ENCODE results near the gene SPOCK2.

Gene SPOCK2

DNA sequence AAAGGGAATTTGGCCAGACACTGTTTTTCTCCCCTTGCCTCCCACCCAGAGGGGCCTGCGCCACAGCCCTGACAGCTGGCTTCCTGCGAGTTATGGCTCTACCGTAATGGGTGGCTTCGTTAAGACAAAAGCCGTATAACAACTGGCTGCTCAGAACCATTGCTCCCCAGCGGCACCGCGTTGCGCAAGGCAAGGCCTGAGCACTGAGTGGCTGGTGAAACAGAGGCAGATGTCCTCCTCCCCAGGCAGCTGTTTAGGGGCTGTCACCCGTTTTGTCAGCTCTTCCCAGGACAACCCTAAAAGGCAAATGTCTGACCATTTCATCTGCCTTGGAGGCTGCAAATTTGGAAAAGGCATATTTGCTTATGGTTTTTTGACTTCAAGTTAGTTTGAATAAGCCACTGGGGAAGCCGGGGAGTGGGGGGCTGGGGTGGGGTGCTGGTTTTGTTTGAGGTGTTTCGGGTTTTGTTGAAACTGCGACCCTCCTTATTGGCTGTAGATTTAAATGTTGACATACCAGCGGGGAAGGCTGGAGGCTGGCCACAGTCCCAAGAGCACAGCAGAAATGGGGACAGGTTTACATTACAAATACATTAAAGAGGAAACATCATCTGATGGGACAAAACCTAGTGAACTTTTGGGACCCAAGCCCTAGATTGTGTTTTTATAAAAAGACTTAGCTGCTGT lies 681 bp upstream of the SPOCK2 start:
- DNase-seq (ENCODE audit: low spot score): no peak

DNA sequence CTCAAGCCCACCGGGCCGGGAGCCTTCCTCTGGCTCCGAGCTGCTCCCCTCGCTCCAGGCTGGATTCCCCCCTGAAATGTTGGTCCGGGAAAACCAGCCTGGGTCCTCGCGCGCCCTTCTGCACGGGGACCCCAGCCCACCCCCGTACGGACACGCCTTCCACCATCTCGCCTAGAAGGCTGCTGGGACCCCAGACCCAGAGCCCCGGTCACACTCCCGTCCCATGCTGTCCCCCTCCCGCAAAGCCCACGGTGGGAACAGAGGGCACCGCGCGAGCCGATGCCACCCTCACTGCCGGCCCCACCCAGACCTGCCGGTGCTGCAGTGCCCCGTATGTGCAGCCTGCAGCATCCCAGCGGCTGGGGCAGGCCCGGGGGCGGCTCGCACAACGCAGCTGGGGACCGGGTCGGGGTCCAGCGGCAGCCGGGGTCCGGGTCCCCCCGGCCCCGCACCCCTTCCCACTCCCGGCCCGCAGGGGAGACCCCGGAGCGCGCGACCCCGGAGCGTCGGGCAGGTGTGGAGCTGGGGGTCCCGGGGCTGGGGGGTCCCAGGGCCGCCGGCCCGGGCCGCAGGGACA lies 871 bp downstream of the SPOCK2 start:
- no peak for DNase-seq (ENCODE audit: low spot score)

DNA sequence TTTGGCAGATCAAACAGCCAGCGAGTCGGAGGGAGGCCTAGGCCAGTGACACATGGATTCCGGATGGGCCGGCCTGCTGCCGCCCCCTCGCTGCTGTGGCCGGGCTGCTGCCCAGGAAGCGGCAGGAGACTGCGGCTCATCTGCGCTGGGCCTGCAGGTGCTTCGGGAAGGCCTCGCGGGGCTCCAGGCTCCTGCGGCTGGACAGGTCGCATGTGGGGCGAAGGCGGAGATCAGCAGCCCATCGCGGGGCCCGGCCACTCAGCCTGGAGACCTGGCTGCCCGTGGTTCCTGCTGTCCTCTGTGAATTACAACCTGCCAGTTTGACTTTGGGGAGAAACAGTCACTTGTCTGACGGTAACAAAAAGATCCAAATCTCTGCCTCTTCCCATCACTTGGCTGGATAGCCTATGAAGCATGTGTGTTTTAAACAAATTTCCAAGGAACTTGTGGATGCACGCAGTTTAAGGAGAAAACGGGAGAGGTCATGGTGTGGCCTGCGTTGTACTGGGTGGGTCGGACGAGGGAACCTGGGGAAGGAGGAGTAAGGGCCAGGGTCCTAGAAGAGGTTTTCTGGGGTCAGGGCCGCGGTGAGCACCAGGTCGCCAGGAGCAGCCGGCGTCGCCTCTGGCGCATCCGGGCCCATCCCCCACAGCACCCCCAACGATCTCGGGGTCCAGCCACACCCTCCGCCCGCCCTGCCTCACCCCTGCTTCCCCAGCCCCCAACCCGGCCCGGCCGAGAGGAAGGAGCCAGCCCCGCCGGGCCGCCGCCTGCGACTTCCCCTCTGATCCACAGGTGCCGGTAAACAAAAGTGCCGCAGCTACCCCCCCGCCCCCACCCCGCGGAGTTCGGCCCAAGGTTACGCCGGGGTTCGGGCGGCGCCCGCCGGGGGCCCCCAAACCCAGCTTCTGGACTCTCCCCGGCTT lies 1.6 kb downstream of the SPOCK2 start:
- no peak for DNase-seq (ENCODE audit: low spot score)

DNA sequence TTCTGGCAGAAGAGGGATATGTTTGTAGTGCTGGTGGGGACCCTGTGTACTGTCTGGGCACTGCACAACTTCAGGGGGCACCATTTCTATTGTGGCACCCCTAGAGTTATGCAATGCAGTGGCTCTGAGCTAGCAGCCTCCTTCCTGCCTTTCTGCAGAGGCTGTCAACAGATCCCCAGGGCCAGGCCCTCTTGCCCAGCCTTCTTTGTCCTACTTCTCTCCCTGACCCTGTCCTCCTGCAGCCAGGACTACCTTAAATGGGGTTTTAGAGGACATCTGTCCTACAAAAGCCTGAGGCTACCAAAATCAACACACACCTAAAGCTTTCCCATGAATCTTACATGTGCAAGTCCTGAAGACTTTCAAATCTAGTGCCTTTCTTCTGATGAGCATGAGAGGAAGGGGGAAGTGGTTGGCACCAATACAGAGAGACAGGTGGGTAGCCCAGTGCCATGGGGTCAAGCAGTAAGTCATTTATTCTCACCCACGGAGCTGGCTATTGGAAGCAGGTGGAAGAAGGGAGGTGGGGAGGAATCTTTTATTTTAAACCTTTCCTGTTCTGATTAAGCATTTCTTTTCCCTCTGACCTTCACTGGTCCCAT lies 2.4 kb downstream of the SPOCK2 start:
- DNase-seq (ENCODE audit: low spot score): no peak

DNA sequence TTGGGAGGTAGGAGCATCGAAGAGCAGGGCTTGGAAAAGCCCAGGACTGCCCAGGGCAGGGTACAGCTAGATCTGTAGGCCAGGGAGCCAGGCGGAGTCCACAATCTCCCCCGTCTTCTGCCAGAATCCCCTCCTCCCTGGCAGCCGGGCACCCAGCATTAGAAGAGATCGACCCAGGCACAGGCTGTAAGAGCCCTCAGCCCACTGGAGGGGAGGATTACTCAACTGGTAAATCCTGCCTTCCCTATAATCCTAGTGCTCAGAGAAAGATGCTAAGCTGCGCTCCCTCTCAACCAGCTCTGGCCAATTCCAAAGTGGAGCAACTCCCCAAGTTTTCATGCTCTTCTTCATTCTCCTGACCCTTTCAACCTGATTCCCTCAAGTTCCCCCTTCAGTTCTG lies 3.2 kb downstream of the SPOCK2 start:
- no peak for DNase-seq (ENCODE audit: low spot score)

DNA sequence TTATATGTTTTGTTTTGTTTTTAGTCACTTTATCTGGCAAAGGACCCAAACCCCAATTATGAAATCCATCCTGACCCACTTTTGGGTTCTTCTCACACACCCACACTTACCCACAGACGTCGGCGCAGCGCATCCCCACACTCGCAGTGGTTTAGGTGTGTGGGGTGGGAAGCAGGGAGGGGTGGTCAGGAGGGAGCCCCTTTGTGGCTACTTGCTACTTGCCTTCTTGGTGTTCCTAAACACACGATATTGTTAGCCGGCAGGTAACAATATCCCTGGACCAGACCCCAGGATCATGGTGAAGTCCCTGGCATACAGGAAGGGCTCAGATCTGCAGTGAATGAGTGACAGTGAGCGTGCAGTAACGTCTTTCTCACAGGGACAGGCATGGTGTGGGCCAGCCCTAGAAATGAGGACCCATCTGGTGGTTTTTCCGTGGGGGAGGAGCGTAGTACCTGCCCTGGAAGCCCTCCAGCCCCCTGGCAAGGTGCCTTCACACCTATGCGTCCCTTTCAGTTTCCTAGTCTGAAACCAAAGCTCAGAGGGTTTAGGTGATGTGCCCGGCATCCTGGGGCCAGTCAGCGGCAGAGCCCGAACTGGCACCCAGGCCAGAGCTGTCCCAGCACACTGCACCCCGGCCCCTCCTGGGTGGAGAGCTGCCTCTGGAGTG lies 4.4 kb downstream of the SPOCK2 start:
- DNase-seq (ENCODE audit: low spot score): no peak

DNA sequence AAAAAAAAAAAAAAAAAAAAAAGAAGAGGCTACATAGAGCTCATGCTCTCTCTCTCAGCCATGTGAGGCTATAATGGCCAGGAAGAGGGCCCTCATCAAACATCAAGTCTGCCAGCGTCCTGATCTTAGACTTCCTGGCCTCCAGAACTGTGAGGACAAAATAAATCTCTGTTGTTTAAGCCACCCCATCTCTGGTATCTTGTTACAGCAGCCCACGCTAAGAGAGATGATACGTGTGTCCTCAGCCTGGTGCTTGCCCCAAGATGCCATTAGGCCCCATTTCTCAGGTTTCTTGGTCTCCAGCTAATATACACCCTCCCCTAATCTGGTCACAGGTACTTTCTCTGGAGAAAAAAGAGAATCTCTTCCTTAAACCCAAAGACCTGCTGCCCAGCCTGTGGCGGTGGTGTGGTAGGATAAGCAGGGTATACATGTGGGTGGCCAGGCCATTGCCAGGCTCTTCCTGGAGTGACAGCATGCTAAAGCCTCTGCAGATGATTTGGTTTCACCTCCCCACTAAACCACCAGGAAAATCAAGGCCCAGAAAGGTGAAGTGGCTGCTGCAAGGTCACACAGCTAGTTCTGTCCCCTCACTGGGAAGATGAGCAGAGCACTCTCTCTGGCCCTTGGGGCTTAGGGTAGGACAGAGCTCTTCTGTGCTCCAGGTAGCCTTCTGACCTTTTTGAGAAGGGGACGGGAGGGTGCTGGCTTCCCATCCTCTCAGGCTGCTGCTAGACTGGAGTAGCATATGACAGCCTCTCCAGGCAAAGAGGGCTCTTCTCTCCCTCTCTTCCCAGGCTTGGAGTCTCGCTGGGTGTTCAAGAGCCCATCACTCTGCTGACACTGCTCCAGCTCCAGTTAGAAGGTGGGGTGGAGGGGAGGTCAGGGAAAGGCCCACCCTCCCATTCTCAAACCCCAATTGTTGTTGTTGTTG lies 5.2 kb downstream of the SPOCK2 start:
- no peak for DNase-seq (ENCODE audit: low spot score)

DNA sequence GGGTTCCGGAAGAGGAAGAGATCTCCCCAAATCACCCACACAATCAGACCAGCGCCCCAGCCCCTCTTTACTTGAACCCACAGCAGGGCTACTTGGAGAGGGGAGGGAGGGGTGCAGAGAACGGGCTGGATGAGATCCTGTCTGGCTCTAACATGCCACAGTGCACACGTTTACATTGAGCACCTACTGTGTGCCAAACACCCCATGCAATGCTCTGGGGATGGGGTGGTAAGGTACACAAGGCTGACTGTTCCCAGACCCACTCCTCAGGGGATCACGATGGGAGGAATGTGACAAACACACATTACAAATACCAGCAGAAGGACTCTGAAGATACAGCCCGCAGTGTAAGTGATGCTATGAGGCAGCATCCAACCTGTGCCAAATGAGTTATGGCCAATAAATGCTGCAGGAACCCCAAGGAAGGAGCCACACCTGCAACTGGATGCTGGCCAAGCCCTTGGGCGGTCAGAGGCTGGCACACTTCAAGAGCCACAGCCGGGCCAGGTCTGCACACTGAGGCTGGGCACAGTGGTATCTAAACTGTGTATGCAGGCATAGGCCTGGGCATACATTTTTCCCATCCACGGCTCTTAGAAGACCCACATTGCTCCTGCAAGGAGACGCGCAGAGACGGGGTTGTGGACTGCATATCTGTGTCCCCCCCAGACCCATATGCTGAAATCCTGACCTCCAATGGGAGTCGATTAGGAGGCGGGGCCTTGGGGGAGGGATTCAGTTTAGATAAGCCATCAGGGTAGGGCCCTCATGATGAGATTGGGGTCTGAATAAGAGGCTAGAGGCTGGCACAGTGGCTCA lies 6.4 kb downstream of the SPOCK2 start:
- no peak for DNase-seq (ENCODE audit: low spot score)

DNA sequence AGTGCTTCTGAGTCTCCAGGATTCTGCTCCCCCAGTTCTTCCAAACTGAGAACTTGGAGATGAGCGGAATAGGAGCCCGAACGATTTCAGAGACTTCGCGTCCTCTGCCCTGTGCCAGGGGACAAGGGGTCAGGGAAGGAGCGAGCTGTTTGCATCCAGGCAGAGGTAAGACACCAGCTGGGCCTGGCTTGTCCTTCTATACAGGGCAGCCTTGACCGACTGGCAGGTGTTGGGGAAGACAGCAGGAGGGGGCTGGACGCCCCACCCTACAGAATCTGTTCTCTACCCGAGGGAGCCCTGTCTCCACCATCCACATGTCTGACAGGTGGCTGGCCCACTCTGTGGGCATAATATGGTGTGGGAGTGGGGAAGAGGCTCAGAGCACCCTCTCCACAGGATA lies 7.1 kb downstream of the SPOCK2 start:
- DNase-seq (ENCODE audit: low spot score): no peak

DNA sequence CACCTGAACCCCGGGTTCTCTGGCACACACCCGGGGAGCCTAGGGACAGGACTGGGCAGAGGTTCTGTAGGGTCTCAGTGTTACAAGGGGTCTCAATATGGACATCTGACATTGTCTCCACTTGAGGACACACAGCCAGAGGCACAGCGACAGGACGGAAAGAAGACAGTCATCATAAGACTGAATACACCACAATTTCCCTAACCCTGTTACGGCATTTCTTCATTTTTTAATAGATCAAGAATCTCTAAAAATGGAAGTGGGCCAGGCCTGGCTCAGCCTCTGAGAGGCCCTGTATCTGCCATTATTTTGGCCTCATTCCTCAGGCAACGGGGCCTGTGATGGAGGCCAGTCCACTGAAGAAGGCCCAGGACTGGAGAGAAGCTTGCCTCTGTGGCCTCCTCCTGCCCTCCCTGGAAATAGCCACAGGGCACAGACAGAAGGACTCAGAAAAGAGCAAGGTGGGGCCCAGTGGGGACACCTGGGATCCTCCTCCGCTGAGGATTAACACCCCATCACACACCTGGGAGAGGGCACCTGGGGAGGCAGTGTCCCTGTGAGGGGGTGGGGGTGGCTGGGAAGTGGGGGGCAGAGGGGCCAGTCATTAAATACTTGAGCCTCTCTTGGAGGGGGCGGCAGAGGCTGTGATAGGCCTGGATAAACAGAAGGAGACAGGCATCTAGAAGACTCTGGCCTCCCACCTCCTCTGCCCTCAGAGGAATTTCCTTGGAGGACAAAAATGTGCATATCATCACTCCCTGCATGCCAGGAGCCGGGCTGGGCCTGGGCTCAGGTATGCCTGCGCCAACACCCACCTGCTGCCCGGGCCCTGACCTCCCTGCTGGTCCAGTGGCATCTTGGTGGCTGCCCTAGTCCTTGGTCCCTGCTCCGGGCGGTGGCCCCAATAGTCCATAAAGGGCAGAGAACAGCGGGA lies 8.0 kb downstream of the SPOCK2 start:
- no peak for DNase-seq (ENCODE audit: low spot score)

DNA sequence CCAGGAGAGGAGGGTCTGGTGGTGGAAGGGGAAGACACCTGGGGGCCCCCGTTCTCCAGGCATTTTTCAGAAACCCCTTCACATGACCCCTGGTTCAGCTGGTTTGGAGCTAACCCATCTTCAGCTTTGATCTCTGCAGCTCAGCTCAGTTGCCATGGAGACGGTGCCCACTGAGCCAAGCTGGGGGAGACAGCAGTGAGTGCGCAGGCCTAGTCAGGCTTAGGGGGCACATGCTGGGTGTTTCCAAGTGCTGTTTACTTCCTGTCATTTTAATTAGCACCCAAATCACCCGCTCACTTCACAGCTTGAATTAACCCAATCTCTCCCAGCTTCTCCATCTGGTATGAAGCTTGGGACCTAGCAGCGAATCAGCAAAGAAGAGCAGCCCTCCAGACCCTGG lies 9.0 kb downstream of the SPOCK2 start:
- no peak for DNase-seq (ENCODE audit: low spot score)

DNA sequence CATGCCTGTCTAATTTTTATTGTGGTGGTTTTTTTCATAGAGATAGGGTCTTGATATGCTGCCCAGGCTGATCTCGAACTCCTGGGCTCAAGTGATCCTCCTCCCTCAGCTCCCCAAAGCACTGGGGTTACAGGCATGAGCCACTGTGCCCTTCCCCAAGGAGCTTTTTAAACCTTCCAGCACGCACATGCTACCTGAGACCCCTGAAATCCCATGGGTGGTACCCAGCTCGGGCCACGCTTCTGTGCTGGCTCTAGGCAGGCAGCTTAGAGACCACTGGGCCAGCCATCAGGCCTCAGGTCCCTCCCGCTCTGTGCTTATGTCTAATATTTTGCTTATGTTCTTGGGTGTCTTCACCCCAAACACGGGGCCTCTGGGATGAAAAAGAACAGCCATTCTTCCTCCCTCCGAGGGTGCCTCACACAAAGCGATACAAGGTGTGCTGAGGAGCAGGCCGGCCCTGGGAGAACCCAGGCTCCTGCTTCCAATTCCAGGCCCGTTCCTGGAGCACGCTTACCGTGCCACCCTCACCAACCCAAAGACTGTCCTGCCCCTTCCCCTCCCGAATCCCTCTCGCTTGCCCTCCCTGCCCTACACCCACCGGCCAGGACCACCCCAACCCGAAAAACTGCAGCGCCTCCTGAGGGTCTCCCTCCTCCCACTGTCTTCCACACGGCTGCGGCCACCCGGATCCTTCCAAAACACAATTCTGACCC lies 10.9 kb downstream of the SPOCK2 start:
- DNase-seq (ENCODE audit: low spot score): no peak

DNA sequence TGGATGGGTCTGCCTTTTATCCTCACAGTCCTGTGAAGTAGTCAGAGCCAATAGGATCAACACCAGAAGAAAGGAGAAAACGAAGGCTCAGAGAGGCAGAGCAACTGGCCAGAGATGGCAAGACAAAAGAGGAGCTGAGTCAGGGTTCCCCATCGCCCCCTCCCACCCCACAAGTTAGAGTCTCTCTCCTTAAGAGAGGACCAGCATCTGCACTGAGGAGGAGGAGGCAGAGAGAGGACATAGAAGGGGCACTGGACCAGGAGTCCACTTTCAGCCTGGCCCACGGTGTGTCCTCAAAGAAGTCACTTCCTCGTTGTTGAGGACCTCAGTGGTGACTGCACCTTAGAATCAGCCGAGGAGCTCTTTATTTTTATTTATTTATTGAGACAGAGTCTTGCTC lies 11.6 kb downstream of the SPOCK2 start:
- DNase-seq (ENCODE audit: low spot score): no peak

DNA sequence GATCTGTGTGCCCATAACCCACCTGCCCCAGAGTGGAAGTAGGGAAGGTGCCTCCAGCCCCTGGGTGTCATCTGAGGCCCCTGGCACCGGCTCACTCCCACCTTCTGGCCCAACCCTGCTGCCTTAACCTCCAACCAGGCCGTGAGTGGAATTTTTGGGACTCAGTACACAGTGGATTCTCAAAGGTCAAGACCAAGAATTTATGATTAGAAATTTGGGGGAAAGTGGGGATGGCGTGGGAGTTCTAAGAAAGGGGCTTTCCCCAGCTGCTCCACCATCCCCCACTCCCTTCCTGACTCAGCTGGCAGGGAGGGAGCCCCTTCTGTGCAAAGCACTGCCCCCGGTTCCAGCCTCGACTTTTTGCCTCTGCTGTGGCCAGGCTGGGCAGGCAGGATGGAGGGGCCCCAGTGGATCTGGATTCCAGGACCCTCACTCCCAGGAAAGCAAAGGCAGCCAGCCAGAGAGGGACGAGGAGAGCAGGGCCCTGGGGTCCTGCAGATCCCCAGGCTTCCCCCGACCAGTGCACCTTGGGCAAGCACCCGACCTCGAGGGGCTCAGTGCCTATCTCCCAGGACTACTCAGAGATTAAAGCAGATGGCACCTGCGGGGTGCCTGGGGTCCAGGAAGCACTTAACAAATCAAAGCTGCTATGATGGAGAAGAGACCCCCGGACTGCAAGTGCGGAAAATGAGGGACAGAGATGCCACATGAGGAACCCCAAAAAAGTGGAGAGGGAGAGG lies 12.8 kb downstream of the SPOCK2 start:
- DNase-seq (ENCODE audit: low spot score): no peak

DNA sequence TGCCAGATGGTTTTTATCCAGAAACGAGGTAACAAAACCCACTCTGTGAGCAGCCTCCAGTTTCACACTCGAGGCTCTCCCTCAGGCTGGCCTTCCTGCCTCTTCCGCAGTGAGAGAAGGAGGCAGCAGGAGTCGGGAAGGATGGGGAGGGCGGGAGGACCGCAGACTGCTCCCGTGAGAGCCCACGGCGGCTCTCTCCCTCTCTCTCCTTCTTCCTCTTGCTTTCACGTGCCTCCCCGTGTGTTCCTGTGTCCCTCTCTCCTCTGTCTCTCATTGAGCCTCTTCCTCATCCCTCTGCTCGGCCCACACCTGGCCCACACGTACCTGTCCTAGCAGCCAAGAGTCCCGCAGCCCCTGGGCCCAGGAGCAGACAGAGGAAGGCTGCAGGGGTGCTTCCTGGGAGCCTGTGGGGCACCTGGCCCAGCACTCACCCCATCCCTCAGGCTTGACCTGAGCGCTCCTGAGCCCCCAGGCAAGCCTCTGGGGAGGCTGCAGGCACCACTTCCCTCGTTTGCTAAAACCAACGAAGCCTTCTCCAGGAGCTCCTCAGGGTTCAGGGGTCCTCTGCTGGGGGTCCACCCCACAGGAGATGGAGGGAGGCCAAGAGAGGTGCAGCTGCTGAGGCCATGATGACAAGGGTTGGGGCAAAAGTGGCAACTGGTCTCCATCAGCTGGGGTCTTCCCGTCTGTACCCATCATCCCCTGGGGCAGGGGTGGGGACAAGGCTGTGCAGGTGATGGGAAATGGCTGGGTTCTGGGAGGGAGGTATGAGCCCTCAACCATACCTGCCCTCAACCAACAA lies 13.6 kb downstream of the SPOCK2 start:
- DNase-seq (ENCODE audit: low spot score): no peak

DNA sequence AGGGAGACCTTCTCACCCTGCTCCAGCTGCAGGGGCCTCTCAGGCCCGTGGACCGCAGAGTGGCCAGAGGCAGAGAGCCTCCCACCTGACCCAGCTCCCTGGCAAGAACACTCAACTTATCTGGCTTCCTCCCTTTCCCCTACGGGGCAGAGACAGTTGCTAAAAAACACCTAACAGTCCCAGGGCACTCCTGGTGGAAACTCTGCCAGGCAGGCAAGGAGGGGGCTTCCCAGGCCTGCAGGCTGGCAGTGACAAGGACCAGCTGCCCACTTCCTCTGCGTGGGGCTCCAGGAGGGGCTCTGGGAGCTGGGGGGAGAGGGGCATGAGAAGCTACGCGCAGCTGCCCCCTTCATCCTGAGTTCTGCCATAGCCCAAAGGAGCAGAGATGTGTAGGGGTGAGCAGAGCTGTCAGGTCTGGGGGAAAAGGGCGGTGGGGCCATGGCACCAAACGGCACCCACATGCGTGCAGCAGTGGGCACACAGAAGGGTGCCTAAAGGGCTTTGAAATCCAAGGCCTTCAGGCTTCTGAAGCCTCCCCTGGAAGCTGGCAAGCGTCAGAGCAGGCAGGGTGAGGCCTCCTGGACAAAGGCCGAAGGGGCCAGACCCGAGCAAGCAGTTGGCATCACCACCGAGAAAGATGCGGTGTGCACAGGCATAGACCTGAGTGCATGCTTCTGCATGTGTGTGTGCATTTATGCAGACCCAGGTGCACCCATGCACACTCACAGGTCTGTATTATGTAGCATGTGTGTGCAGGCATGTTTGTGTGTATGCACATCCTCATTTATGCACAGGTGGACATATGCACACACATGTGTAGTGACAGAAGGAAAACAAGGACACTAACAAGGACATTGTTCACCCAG lies 14.4 kb downstream of the SPOCK2 start:
- DNase-seq (ENCODE audit: low spot score): no peak
